ENCODE results near the gene SLC22A5.
A peak's percentile ranks its signal among the peaks of the same experiment; 100 is the strongest.

The SLC22A5 gene

GRCh38 chr5:132368186-132368585 lies 1.3 kb upstream of the SLC22A5 start:
- no peak for DNase-seq

DNA sequence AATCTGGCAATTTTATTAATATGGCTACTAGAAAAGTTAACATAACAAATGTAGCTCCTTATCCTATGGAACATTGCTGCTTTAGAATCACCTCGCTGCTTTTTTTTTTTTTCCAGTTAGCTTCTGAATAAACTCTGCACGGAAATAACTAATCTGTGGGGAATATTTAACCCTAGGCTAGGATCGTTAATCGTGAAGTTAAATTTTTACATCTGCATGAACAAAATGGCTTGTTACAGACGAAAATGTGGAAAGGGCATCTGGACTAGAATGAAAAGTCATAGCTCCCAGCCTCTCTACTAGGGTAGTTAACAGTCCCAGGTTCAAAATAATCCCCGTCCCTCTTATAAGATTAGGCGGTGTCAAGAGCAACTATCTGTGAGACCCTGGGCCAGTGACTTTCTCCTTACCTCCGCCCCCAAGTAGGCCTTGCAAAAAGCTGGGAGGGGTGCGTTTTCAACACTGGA lies 470 bp upstream of the SLC22A5 start:
- no peak for DNase-seq

GRCh38 chr5:132370181-132370970 lies 866 bp downstream of the SLC22A5 start:
- peak in 3 of 4 experiments; percentile 30 to 51 (median 33) for DNase-seq

GRCh38 chr5:132370971-132371602 lies 1.6 kb downstream of the SLC22A5 start:
- DNase-seq: no peak

- no peak for DNase-seq
These were observed 2.1 kb downstream of the SLC22A5 start for GRCh38 chr5:132371603-132371994.

- peak; percentile 61 to 85 (median 80) for DNase-seq
These were observed 2.6 kb downstream of the SLC22A5 start for GRCh38 chr5:132372127-132372526.

DNA sequence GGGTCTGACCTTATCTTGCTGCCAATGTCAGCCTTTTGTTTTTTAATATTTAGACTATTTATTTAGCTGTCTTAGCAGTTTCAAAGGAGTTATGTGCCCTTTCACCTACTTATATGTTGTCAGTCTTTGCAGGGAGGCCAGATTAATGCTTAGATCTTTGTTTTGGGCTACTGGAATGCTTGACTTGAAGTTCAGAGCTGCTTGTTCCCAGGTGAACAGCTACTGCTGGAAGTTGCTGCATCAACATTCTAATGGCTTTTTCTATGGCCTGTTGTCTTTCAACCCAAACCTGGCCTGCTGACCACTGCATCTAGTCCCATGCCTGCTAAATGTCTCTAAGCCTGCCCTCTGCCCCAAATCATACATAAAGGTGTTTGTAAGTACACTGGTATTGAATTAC lies 3.0 kb downstream of the SLC22A5 start:
- no peak for DNase-seq

GRCh38 chr5:132375957-132376356 lies 6.4 kb downstream of the SLC22A5 start:
- no peak for DNase-seq

- no peak for DNase-seq
These were observed 7.5 kb downstream of the SLC22A5 start for GRCh38 chr5:132376694-132377641.

DNA sequence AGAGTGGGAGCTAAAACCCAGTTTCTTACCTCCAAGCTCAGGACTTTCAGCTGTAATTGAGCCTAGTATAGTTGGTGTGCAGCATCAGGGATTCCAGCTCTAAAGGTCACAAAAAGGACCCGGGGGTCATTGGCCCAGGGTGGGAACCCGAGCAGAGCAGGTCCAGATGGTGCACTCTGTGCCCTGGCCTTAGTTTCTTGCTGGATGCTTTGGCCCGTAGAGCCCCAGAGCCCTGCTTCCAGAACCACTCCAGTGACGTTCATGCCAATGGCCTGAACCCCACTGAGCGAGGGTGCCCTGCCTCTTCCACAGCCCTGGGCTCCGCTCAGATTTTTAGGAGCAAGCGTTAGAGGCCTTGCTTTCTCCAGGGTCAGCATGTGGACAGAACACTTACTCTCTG lies 8.2 kb downstream of the SLC22A5 start:
- DNase-seq: no peak

DNA sequence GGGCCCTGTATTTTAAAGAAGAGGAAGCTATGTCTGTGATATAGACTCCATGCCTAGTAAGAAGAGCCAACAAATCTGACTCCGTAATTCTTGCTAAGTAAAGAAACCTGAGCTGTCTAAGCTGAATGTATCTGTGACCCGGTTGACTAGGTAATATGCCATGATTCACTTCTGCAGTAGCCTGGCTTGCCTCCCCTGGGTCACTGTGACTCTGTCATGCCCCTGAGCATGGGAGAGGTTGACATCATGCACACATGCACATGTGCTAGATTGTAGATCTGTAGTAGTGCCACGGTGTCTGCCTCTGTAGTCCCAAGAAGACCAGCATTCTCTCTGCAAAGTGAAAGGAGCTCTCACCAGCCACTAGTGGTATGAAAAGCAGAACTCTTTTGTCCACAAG lies 9.1 kb downstream of the SLC22A5 start:
- no peak for DNase-seq

DNA sequence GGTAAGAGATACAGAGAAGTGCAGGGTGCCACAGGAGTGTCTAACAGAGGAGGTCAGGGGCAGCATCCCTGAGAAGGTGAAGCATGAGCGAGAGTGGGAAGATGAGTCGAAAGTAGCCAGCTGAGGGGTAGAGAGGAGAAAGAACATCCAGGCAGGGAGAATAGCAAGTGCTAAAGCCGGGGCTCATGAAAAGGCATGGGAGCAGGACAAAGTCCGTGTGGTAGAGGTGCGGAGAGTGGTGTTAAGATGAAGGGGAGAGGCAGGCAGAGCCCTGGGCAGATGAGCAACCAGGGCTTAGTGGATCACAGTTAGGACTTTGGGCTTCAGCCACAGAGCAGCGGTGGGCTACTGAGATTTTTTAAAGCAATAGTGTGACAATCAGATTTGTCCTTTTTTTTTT lies 10.5 kb downstream of the SLC22A5 start:
- no peak for DNase-seq

DNA sequence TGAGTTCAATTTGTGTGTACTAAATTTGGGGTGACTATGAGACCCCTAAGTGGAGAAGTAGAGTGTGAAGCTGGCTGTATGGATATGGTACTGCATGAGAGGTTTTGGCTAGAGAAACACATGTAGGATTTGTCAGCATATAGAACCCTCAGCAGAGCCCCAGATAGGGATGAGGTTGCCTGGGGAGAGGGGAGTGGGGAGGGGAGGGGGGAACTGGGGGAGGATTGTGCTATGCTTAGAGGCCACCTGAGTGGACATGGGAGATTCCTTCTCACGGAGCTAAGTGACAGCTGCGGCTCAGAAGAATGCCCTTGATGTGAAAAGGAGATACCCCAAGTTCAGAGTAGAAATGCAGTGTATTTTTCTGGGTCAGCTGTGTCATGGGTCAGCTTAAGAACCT lies 11.2 kb downstream of the SLC22A5 start:
- DNase-seq: no peak

DNA sequence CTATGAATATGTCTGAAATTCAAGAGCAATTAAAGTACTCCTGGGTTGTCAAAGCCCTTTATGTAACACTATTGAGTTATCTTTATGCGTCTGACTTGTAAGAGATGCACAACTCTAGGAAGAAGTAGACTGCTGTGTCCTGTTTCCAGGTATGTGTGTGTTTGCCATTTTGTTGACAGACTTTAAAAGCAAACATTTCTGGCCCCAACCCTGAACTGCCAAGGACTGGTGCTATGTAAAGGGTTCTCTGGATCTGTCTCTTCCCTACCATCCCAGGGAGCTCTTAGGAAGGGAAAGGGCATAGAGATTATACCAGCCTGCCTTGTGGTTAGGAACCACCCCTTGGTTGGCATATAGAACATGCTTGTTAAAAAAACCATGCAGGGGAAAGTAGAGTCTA lies 12.1 kb downstream of the SLC22A5 start:
- DNase-seq: no peak

DNA sequence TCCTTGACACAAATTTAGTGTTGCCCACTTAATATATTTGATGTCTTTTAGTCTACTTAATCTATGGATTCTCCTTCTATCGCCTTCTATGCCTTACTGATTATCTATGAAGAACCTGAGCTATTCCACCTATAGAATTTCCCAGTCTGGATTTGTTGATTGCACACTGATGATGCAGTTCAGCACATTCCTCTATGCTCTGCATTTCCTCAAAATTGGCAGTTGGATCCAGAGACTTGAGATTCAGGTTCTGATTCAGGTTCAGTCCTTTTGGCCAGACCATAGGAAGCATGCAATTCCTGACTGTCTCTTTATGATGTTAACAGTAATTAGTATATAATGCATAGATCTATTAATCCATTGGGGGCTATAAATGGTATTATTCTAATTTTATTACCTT lies 13.8 kb downstream of the SLC22A5 start:
- no peak for DNase-seq

GRCh38 chr5:132383984-132384383 lies 14.5 kb downstream of the SLC22A5 start:
- no peak for DNase-seq

GRCh38 chr5:132384506-132385050 lies 15.1 kb downstream of the SLC22A5 start:
- DNase-seq: no peak

DNA sequence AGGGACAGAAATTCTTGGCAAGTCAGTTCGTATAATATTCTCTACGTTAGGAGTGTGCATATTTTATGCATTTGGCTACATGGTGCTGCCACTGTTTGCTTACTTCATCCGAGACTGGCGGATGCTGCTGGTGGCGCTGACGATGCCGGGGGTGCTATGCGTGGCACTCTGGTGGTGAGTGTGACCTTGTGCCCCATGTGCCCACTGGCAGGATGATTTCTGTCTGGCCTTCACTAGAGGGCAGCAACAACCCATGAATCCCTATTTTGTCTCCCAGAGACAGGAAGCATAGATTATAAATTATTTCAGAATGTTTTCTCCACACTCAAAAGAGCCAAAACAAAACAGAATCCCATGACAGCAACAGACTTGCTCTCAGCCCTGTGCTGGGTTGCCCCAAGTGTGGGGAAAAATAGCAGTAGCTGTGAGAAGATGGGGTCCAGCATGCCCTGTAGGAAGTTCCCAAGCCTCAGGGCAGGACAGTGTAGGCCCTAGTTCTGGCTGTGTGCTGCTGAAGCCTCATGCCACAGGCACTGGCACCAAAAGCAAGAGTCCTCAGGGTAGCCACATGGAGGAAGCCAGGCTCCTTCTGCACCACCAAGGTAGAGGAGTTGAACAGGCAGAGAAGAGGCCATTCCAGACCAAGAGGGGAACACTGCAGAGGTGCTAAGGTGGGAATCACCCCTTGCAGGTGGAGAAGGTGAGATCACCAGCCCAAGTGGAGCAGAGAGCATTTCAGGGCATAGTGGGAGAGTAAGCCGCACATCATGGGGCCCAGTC lies 16.0 kb downstream of the SLC22A5 start:
- peak; percentile 78 to 85 (median 83) for DNase-seq

- peak; percentile 82 to 89 (median 86) for DNase-seq
These were observed 17.3 kb downstream of the SLC22A5 start for GRCh38 chr5:132386644-132387286.

DNA sequence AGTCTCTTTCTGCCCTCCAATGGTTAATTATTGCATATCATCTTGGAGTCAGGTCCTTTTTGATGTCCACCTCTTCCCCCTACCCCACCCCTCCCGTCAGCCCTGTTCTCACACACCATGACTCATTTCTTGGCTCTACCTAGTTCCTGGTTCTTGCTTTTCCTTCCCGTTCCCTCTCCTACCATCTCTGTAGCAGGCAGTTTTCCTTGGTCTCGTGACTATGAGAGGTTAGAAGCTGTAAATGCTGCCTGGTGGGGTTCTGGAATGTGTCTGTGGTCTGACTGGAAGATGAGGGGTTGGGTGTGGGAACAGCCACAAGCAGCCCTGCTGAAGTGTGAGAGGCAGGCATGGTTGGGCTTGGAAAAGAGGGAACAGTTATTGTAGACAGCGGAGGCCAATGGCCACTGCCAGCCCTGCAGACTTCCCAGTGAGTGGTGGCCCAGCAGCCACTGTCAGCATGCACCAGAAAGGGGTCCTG lies 18.2 kb downstream of the SLC22A5 start:
- peak; percentile 78 to 91 (median 84) for DNase-seq

Data from suppressor macrophage (primary cell).